Smooth muscle cell (in vitro differentiated cells): Measurements from ENCODE around the gene VSTM4. TPM values are rescaled to one million over a fixed set of nuclear protein-coding genes. Genes with fewer than 3 reads are reported as not detected.

Experiments
- DNase-seq: peaks from one replicate; lab custom pipeline; 2025; ENCODE audit not compliant: unreplicated experiment; lab: John Stamatoyannopoulos, UW
- H2AFZ ChIP-seq: fragments of 200-600 bp; sonication (generic); 2 replicates; pipeline ENCODE4 v1.6.0; 2016; ENCODE audit warnings: antibody characterized with exemption, low read depth, mild to moderate bottlenecking
- H3F3A ChIP-seq: fragments of 200-600 bp; sonication (generic); 2 replicates; pipeline ENCODE4 v1.6.0; 2017; ENCODE audit warnings: antibody characterized with exemption, low read depth
- H3K27ac ChIP-seq: fragments of 200-600 bp; sonication (generic); 2 replicates; pipeline ENCODE4 v1.5.1; 2016; ENCODE audit warnings: low read depth, mild to moderate bottlenecking
- H3K27me3 ChIP-seq: fragments of 200-600 bp; sonication (generic); 2 replicates; pipeline ENCODE4 v1.6.1; 2016; ENCODE audit warnings: low read depth, mild to moderate bottlenecking
- H3K36me3 ChIP-seq: fragments of 200-600 bp; sonication (generic); 2 replicates; pipeline ENCODE4 v1.5.1; 2016; ENCODE audit warnings: low read depth
- H3K4me1 ChIP-seq: fragments of 200-600 bp; sonication (generic); 2 replicates; pipeline ENCODE4 v1.5.1; 2016; ENCODE audit warnings: low read depth
- H3K4me2 ChIP-seq: fragments of 200-600 bp; sonication (generic); 2 replicates; pipeline ENCODE4 v1.6.0; 2016; ENCODE audit warnings: mild to moderate bottlenecking
- H3K4me3 ChIP-seq: fragments of 200-600 bp; sonication (generic); 2 replicates; pipeline ENCODE4 v1.5.1; 2016; ENCODE audit warnings: mild to moderate bottlenecking
- H3K79me2 ChIP-seq: fragments of 200-600 bp; sonication (generic); 2 replicates; pipeline ENCODE4 v1.6.0; 2016; ENCODE audit warnings: low read depth, mild to moderate bottlenecking
- H3K9ac ChIP-seq: fragments of 200-600 bp; sonication (generic); 2 replicates; pipeline ENCODE4 v1.6.0; 2016; ENCODE audit warnings: low read depth
- H3K9me3 ChIP-seq: fragments of 200-600 bp; sonication (generic); replicated peaks from 2 replicates; pipeline ENCODE4 v1.5.1; 2016; ENCODE audit warnings: low read depth
- H4K20me1 ChIP-seq: fragments of 200-600 bp; sonication (generic); 2 replicates; pipeline ENCODE4 v1.6.0; 2016; ENCODE audit warnings: low read depth
- CTCF ChIP-seq: fragments of 200-600 bp; sonication (generic); IDR thresholded peaks from 2 replicates; pipeline ENCODE4 v1.5.1; 2017; ENCODE audit warnings: borderline replicate concordance, mild to moderate bottlenecking, antibody characterized with exemption; ENCODE audit not compliant: insufficient read depth, poor library complexity, severe bottlenecking
- WGBS: methylation state at CpG from one replicate; pipeline ENCODE4 v1.1.7; 2016; ENCODE audit warnings: low lambda C conversion rate; 5-methylcytosine and 5-hydroxymethylcytosine counted together
- polyA plus RNA-seq: library from polyadenylated mRNA; unstranded; fragments of >200 nt; fragmentation: Nextera tagmentation; extraction: Ambion mirVana; gene quantifications from 2 replicates; pipeline ENCODE4 v1.2.1, GENCODE V29; 2016
- total RNA-seq: library from RNA; depleted of rRNA; stranded (reverse); fragments of >200 nt; gene quantifications from 2 replicates; pipeline ENCODE4 v1.2.3, GENCODE V29; 2014

VSTM4 gene
- total and polyA plus RNA-seq, 2 experiments from 2014 or later, result 5.1 to 7.7 TPM

- Histone ChIP-seq H3K27ac (no peak overlapping the region), H3K79me2 (no peaks in the 10 kb centered on the region), H2AFZ (no peak overlapping the region), H3K9me3 (no peaks in the 10 kb centered on the region), H3K4me2 (no peak overlapping the region), H3K36me3 (no peaks in the 10 kb centered on the region), H3K4me1 (no peaks in the 10 kb centered on the region), H3K27me3 (peaks cover 8% of the 10 kb centered on the region), H3F3A (no peaks in the 10 kb centered on the region), H3K4me3 (no peak overlapping the region), H3K9ac (no peak overlapping the region), H4K20me1 (no peaks in the 10 kb centered on the region)
- WGBS, result 84% methylated on average over 8 of the region's 8 CpGs
- no peak for TF ChIP-seq CTCF
- DNase-seq, result no peak
These were observed 47.5 kb upstream of the VSTM4 start for GRCh38 chr10:49162761-49163310.

DNA sequence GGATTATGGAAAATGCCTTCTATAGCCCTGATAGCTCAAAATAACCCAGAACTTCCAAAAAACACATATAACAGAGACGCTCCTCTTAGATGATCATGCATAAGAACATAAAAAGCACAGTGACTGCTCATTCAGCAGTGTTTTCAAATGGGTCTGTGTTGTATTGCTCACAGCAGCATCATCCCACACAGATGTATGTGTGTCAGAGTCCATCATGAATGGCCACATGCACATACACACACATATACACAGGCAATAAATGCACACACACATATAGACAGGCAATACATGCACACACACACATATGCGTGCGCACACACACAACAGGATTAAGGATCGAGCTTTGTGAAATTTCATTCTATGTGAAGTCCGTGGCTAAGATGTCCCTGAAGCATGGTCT lies 46.7 kb upstream of the VSTM4 start:
- H3K4me3 ChIP-seq, result no peak overlapping the region
- H3K79me2 ChIP-seq, result no peaks in the 10 kb centered on the region
- H3K9me3 ChIP-seq, result no peaks in the 10 kb centered on the region
- H3K36me3 ChIP-seq, result no peaks in the 10 kb centered on the region
- no peaks in the 10 kb centered on the region for H3K4me1 ChIP-seq
- no peak overlapping the region for H3K4me2 ChIP-seq
- no peaks in the 10 kb centered on the region for H3F3A ChIP-seq
- WGBS, result 74% methylated on average over 5 of the region's 5 CpGs
- TF ChIP-seq CTCF, result no peak
- H3K9ac ChIP-seq, result no peak overlapping the region
- H4K20me1 ChIP-seq, result no peaks in the 10 kb centered on the region
- H3K27me3 ChIP-seq, result peaks cover 10% of the 10 kb centered on the region
- H3K27ac ChIP-seq, result no peak overlapping the region
- H2AFZ ChIP-seq, result no peak overlapping the region
- no peak for DNase-seq

DNA sequence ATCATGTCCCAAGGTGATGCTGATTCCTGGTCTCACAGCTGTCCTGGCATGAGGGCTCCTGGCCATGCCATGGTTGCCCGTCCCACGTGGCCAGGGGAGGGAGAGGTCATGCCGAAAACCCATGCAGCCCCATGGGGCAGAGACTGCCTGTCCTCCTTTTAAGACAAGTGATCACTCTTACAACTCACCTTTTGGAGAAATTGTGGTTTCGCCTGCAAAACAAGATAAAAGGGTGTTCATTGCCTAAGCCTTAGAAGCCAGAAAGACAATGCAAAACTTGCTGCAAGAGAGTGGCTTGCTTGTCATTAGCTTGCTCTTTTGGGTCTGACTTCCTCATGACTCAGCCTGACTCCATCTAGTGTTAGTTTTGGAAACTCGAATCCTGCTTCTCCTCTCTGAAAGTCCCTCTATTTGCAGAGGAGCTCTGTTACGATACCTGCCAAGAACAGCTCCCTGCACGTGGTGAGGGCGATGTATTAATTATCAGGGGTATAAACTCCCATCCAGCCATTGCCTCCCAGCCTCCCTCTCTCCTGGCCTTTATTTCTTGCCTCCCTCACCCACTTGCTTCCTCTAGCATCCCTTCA lies 46.2 kb upstream of the VSTM4 start:
- no peak overlapping the region for H2AFZ ChIP-seq
- H3K79me2 ChIP-seq, result no peaks in the 10 kb centered on the region
- no peak overlapping the region for H3K27ac ChIP-seq
- H3K4me1 ChIP-seq, result no peaks in the 10 kb centered on the region
- no peak overlapping the region for H3K4me3 ChIP-seq
- no peaks in the 10 kb centered on the region for H3K9me3 ChIP-seq
- H3K27me3 ChIP-seq, result peaks cover 10% of the 10 kb centered on the region
- no peaks in the 10 kb centered on the region for H3F3A ChIP-seq
- DNase-seq, result no peak
- H3K36me3 ChIP-seq, result no peaks in the 10 kb centered on the region
- H4K20me1 ChIP-seq, result no peaks in the 10 kb centered on the region
- TF ChIP-seq CTCF, result peak; percentile 23
- no peak overlapping the region for H3K9ac ChIP-seq
- H3K4me2 ChIP-seq, result no peak overlapping the region
- 62% methylated on average over 8 of the region's 8 CpGs for WGBS

DNA sequence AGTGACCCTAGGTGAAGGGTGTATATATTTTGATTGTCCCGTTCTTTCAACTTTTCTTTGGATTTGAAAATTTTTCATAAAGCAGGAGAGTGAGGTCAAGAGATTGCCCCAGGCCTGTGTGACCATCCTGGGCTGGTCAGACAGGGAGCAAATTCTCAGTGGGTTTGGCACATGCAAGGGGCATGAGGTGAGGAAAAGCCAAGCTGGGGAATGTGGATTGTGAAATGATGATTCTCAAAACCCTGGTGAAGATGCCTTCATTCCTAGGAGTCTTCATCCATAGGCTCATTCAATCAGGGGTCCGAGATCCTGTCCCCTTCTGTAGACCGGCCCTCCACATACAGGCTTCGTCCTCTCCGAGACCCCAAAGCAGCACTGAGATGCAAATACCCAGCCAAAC lies 45.5 kb upstream of the VSTM4 start:
- Histone ChIP-seq H3K79me2 (no peaks in the 10 kb centered on the region), H3K9ac (no peak overlapping the region), H3K4me2 (no peak overlapping the region), H2AFZ (no peak overlapping the region), H3F3A (no peaks in the 10 kb centered on the region), H4K20me1 (no peaks in the 10 kb centered on the region), H3K27me3 (peaks cover 10% of the 10 kb centered on the region), H3K4me1 (no peaks in the 10 kb centered on the region), H3K27ac (no peak overlapping the region), H3K36me3 (no peaks in the 10 kb centered on the region), H3K4me3 (no peak overlapping the region), H3K9me3 (no peaks in the 10 kb centered on the region)
- no peak for DNase-seq
- WGBS, result 91% methylated on average over 5 of the region's 5 CpGs
- TF ChIP-seq CTCF, result no peak
